GM23338 (cell line): ENCODE measurements around the gene EPHA7. TPM values are rescaled to one million over a fixed set of nuclear protein-coding genes. Genes with fewer than 3 reads are reported as not detected.

Experiments used
- ATAC-seq: fragments of 200-7000 bp; cut with Tn5 transposase; 3 replicates; pipeline ENCODE4 v1.9.1; 2020
- DNase-seq: peaks from one replicate; pipeline ENCODE4 v3.0.0-alpha.2; 2015; ENCODE audit warnings: low spot score
- H2AFZ ChIP-seq: fragments of 200-600 bp; sonication (generic); 2 replicates; pipeline ENCODE4 v1.8.0; 2016; ENCODE audit warnings: antibody characterized with exemption, mild to moderate bottlenecking, moderate library complexity
- H3F3A ChIP-seq: fragments of 200-600 bp; sonication (generic); replicated peaks from 2 replicates; pipeline ENCODE4 v1.8.0; 2017; ENCODE audit warnings: antibody characterized with exemption, mixed run types, low read depth
- H3K27ac ChIP-seq: fragments of 200-600 bp; sonication (generic); 2 replicates; pipeline ENCODE4 v1.6.1; 2016; ENCODE audit warnings: low read depth
- H3K27me3 ChIP-seq: fragments of 200-600 bp; sonication (generic); 2 replicates; pipeline ENCODE4 v1.8.0; 2016; ENCODE audit warnings: mild to moderate bottlenecking, mixed run types, moderate library complexity; ENCODE audit not compliant: insufficient read depth
- H3K36me3 ChIP-seq: fragments of 200-600 bp; sonication (generic); 2 replicates; pipeline ENCODE4 v1.8.0; 2016; ENCODE audit warnings: mild to moderate bottlenecking; ENCODE audit not compliant: insufficient read depth
- H3K4me1 ChIP-seq: fragments of 200-600 bp; sonication (generic); 2 replicates; pipeline ENCODE4 v1.8.0; 2016; ENCODE audit warnings: mild to moderate bottlenecking, moderate library complexity; ENCODE audit not compliant: insufficient read depth
- H3K4me2 ChIP-seq: fragments of 200-600 bp; sonication (generic); 2 replicates; pipeline ENCODE4 v1.7.1; 2017; ENCODE audit warnings: mixed run types
- H3K4me3 ChIP-seq: fragments of 200-600 bp; sonication (generic); 2 replicates; pipeline ENCODE4 v1.6.1; 2016; ENCODE audit warnings: mixed run types
- H3K79me2 ChIP-seq: fragments of 200-600 bp; sonication (generic); replicated peaks from 2 replicates; pipeline ENCODE4 v1.8.0; 2017; ENCODE audit warnings: mild to moderate bottlenecking; ENCODE audit not compliant: insufficient read depth
- H3K9me2 ChIP-seq: fragments of 200-600 bp; sonication (generic); 2 replicates; pipeline ENCODE4 v1.8.0; 2017; ENCODE audit not compliant: insufficient read depth
- H4K20me1 ChIP-seq: fragments of 200-600 bp; sonication (generic); replicated peaks from 2 replicates; pipeline ENCODE4 v1.8.0; 2017; ENCODE audit warnings: mild to moderate bottlenecking; ENCODE audit not compliant: insufficient read depth
- H3K27ac Mint-ChIP-seq: 2 replicates; pipeline ENCODE4 v1.8.0; 2020; ENCODE audit warnings: inconsistent platforms, mild to moderate bottlenecking, moderate library complexity, mixed read lengths
- H3K27me3 Mint-ChIP-seq: 3 replicates; pipeline ENCODE4 v1.8.0; 2022; ENCODE audit warnings: low read depth, mild to moderate bottlenecking, moderate library complexity, mixed read lengths, inconsistent platforms; ENCODE audit not compliant: insufficient read depth, poor library complexity
- H3K36me3 Mint-ChIP-seq: 3 replicates; pipeline ENCODE4 v1.8.0; 2021; ENCODE audit warnings: low read depth, mild to moderate bottlenecking, inconsistent platforms, moderate library complexity, mixed read lengths
- H3K4me1 Mint-ChIP-seq: 3 replicates; pipeline ENCODE4 v1.8.0; 2020; ENCODE audit warnings: mild to moderate bottlenecking, inconsistent platforms, mixed read lengths
- H3K4me3 Mint-ChIP-seq: 3 replicates; pipeline ENCODE4 v1.8.0; 2021; ENCODE audit warnings: moderate library complexity, mild to moderate bottlenecking, inconsistent platforms, mixed read lengths
- H3K9me3 Mint-ChIP-seq: 3 replicates; pipeline ENCODE4 v1.8.0; 2020; ENCODE audit warnings: moderate library complexity, mild to moderate bottlenecking, inconsistent platforms, mixed read lengths
- EZH2 ChIP-seq: fragments of 200-600 bp; sonication (generic); IDR thresholded peaks from one replicate; pipeline ENCODE4 v1.8.0; 2017; ENCODE audit warnings: antibody characterized with exemption, mild to moderate bottlenecking, low read depth; ENCODE audit not compliant: unreplicated experiment
- JUNB ChIP-seq: IDR thresholded peaks from one replicate; pipeline ENCODE4 v1.6.1; 2016; ENCODE audit warnings: antibody characterized with exemption; ENCODE audit not compliant: unreplicated experiment
- NANOG ChIP-seq: IDR thresholded peaks from 2 replicates; pipeline ENCODE4 v1.6.1; 2016; ENCODE audit warnings: antibody characterized with exemption, borderline replicate concordance
- POLR2AphosphoS5 ChIP-seq: IDR thresholded peaks from 2 replicates; pipeline ENCODE4 v1.6.1; 2016; ENCODE audit warnings: antibody characterized with exemption, low read depth
- STAT1 ChIP-seq: IDR thresholded peaks from one replicate; pipeline ENCODE4 v1.6.1; 2016; ENCODE audit warnings: antibody characterized with exemption; ENCODE audit not compliant: unreplicated experiment
- polyA plus RNA-seq: library from polyadenylated mRNA; unstranded; fragments of >200 nt; fragmentation: Nextera tagmentation; extraction: Ambion mirVana; gene quantifications from 2 replicates; pipeline ENCODE4 v1.2.1, GENCODE V29; 2016
- total RNA-seq: library from RNA; depleted of rRNA; stranded (reverse); fragments of >200 nt; shearing (Covaris generic); gene quantifications from 2 replicates; pipeline ENCODE4 v1.2.3, GENCODE V29; 2014
- TF ChIP-seq, protein P1 (sequence below): fragments of 250-450 bp; sonication (Bioruptor Pico); IDR thresholded peaks from 2 replicates; pipeline ENCODE4 v1.5.0; 2020; ENCODE audit warnings: mild to moderate bottlenecking, moderate library complexity
- TF ChIP-seq, protein P2 (sequence below): IDR thresholded peaks from 2 replicates; pipeline ENCODE4 v1.6.1; 2016; ENCODE audit warnings: antibody characterized with exemption

Gene EPHA7
- total and polyA plus RNA-seq, 2 experiments from 2014 or later = 3.3 to 7.3 TPM

- Histone ChIP-seq H3K4me2 (no peak overlapping the region), H3K36me3 (no peaks in the 10 kb centered on the region), H3K27ac (no peak overlapping the region), H3K4me3 (no peak overlapping the region), H3K4me1 (no peaks in the 10 kb centered on the region), H3K79me2 (no peaks in the 10 kb centered on the region), H3F3A (no peaks in the 10 kb centered on the region), H2AFZ (no peak overlapping the region), H3K27me3 (no peaks in the 10 kb centered on the region), H3K9me2 (no peaks in the 10 kb centered on the region), H4K20me1 (no peaks in the 10 kb centered on the region)
- H3K27ac Mint-ChIP-seq = no peak overlapping the region
- H3K9me3 Mint-ChIP-seq = no peaks in the 10 kb centered on the region
- H3K4me1 Mint-ChIP-seq = no peaks in the 10 kb centered on the region
- no peaks in the 10 kb centered on the region; the same call in 2 of the 3 replicates for H3K36me3 Mint-ChIP-seq
- no peak for DNase-seq
- no peak overlapping the region for H3K4me3 Mint-ChIP-seq
- no peak for ATAC-seq
- H3K27me3 Mint-ChIP-seq = no peaks in the 10 kb centered on the region
- TF ChIP-seq JUNB = no peak
- TF ChIP-seq NANOG = no peak
- TF ChIP-seq, protein P1, sequence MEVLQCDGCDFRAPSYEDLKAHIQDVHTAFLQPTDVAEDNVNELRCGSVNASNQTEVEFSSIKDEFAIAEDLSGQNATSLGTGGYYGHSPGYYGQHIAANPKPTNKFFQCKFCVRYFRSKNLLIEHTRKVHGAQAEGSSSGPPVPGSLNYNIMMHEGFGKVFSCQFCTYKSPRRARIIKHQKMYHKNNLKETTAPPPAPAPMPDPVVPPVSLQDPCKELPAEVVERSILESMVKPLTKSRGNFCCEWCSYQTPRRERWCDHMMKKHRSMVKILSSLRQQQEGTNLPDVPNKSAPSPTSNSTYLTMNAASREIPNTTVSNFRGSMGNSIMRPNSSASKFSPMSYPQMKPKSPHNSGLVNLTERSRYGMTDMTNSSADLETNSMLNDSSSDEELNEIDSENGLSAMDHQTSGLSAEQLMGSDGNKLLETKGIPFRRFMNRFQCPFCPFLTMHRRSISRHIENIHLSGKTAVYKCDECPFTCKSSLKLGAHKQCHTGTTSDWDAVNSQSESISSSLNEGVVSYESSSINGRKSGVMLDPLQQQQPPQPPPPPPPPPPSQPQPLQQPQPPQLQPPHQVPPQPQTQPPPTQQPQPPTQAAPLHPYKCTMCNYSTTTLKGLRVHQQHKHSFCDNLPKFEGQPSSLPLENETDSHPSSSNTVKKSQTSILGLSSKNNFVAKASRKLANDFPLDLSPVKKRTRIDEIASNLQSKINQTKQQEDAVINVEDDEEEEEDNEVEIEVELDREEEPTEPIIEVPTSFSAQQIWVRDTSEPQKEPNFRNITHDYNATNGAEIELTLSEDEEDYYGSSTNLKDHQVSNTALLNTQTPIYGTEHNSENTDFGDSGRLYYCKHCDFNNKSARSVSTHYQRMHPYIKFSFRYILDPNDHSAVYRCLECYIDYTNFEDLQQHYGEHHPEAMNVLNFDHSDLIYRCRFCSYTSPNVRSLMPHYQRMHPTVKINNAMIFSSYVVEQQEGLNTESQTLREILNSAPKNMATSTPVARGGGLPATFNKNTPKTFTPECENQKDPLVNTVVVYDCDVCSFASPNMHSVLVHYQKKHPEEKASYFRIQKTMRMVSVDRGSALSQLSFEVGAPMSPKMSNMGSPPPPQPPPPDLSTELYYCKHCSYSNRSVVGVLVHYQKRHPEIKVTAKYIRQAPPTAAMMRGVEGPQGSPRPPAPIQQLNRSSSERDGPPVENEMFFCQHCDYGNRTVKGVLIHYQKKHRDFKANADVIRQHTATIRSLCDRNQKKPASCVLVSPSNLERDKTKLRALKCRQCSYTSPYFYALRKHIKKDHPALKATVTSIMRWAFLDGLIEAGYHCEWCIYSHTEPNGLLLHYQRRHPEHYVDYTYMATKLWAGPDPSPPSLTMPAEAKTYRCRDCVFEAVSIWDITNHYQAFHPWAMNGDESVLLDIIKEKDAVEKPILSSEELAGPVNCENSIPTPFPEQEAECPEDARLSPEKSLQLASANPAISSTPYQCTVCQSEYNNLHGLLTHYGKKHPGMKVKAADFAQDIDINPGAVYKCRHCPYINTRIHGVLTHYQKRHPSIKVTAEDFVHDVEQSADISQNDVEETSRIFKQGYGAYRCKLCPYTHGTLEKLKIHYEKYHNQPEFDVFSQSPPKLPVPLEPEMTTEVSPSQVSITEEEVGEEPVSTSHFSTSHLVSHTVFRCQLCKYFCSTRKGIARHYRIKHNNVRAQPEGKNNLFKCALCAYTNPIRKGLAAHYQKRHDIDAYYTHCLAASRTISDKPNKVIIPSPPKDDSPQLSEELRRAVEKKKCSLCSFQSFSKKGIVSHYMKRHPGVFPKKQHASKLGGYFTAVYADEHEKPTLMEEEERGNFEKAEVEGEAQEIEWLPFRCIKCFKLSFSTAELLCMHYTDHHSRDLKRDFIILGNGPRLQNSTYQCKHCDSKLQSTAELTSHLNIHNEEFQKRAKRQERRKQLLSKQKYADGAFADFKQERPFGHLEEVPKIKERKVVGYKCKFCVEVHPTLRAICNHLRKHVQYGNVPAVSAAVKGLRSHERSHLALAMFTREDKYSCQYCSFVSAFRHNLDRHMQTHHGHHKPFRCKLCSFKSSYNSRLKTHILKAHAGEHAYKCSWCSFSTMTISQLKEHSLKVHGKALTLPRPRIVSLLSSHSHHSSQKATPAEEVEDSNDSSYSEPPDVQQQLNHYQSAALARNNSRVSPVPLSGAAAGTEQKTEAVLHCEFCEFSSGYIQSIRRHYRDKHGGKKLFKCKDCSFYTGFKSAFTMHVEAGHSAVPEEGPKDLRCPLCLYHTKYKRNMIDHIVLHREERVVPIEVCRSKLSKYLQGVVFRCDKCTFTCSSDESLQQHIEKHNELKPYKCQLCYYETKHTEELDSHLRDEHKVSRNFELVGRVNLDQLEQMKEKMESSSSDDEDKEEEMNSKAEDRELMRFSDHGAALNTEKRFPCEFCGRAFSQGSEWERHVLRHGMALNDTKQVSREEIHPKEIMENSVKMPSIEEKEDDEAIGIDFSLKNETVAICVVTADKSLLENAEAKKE = no peak
- TF ChIP-seq STAT1 = no peak
These were observed 125.5 kb downstream of the EPHA7 start for GRCh38 chr6:93293872-93294271.

GRCh38 chr6:93293460-93293859 lies 125.9 kb downstream of the EPHA7 start:
- Histone ChIP-seq H3K4me3 (no peak overlapping the region), H3K79me2 (no peaks in the 10 kb centered on the region), H4K20me1 (no peaks in the 10 kb centered on the region), H3K9me2 (no peaks in the 10 kb centered on the region), H3F3A (no peaks in the 10 kb centered on the region), H3K36me3 (no peaks in the 10 kb centered on the region), H2AFZ (no peak overlapping the region), H3K27me3 (no peaks in the 10 kb centered on the region), H3K4me1 (no peaks in the 10 kb centered on the region), H3K4me2 (no peak overlapping the region), H3K27ac (no peak overlapping the region)
- no peak overlapping the region for H3K27ac Mint-ChIP-seq
- no peaks in the 10 kb centered on the region for H3K27me3 Mint-ChIP-seq
- DNase-seq (no peak), ATAC-seq (no peak)
- TF ChIP-seq POLR2AphosphoS5 (no peak), STAT1 (no peak), EZH2 (no peak)
- TF ChIP-seq, protein P2, sequence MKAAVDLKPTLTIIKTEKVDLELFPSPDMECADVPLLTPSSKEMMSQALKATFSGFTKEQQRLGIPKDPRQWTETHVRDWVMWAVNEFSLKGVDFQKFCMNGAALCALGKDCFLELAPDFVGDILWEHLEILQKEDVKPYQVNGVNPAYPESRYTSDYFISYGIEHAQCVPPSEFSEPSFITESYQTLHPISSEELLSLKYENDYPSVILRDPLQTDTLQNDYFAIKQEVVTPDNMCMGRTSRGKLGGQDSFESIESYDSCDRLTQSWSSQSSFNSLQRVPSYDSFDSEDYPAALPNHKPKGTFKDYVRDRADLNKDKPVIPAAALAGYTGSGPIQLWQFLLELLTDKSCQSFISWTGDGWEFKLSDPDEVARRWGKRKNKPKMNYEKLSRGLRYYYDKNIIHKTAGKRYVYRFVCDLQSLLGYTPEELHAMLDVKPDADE = no peak
- H3K36me3 Mint-ChIP-seq = no peaks in the 10 kb centered on the region
- H3K4me3 Mint-ChIP-seq = no peak overlapping the region
- H3K9me3 Mint-ChIP-seq = no peaks in the 10 kb centered on the region
- H3K4me1 Mint-ChIP-seq = no peaks in the 10 kb centered on the region
